ENCODE measurements around the gene RPTOR. TPM values are rescaled to one million over a fixed set of nuclear protein-coding genes. Genes with fewer than 3 reads are reported as not detected.

The RPTOR gene
- total RNA-seq, 3 donors from 2014 or later (not counting 1 experiment from before 2014, with no cell fraction given), result 49.2 to 63.6 (median 55.4) TPM

DNA sequence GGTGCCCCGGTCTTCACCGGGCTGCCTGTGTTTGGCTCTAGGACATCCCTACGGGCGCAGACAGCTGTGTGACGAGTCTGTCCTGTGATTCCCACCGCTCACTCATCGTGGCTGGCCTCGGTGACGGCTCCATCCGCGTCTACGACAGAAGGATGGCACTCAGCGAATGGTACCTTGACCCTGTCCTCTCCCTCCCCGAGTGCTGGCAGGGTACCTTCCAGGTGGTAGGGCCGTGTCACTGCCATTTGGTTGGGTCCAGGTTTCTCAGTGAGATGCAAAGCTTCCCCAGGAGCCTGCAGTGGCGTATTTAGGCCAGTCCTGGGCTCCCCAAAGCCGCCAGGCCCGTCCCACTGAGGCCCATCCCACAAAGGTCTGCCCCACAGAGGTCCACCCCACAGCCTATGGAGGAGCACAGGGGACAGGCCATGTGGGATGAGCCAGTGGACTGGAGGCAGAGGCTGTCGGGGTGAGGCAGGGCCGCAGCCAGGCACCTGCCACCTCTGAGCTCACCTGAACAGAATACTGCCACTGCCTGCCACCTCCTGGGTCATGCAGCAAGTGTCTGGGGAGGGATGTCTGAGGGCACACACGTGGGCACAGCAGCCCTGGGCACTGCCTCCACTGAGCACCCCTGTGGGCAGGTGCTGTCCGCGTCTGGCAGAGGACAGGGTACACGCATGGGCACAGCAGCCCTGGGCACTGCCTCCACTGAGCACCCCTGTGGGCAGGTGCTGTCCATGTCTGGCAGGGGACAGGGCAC, 415.6 kb downstream of the RPTOR start:
- no peak for TF ChIP-seq CTCF (IDR thresholded peaks at IDR 0.05)
- no peaks in the 10 kb centered on the region for H3K27me3 ChIP-seq (ENCODE audit: control insufficient read depth, insufficient read depth, low read length)
- no peaks in the 10 kb centered on the region for H3K4me1 Mint-ChIP-seq
- H3K9me3 ChIP-seq (ENCODE audit: control insufficient read depth, insufficient read depth, low read length), result no peaks in the 10 kb centered on the region
- no peak for ATAC-seq
- intact Hi-C loops (cut with micrococcal nuclease), result no loop called here
- no peak for DNase-seq
- 95% methylated on average over 24 of the region's 24 CpGs for WGBS (ENCODE audit: insufficient coverage)
- no peaks in the 10 kb centered on the region for H3K36me3 Mint-ChIP-seq
- no peaks in the 10 kb centered on the region for H3K27me3 Mint-ChIP-seq (ENCODE audit: low read depth in 2 of 2)
- no peak overlapping the region for H3K27ac ChIP-seq (ENCODE audit: low read length)
- no peaks in the 10 kb centered on the region for H3K4me1 ChIP-seq (ENCODE audit: control insufficient read depth, insufficient read depth, low read length)
- no peaks in the 10 kb centered on the region for H3K9me3 Mint-ChIP-seq
- H3K36me3 ChIP-seq (ENCODE audit: control insufficient read depth, insufficient read depth, low read length), result peaks cover 9% of the 10 kb centered on the region
- no peak overlapping the region for H3K27ac Mint-ChIP-seq
- H3K4me3 ChIP-seq (ENCODE audit: low read length), result no peak overlapping the region
- no peak overlapping the region for H3K4me3 Mint-ChIP-seq

DNA sequence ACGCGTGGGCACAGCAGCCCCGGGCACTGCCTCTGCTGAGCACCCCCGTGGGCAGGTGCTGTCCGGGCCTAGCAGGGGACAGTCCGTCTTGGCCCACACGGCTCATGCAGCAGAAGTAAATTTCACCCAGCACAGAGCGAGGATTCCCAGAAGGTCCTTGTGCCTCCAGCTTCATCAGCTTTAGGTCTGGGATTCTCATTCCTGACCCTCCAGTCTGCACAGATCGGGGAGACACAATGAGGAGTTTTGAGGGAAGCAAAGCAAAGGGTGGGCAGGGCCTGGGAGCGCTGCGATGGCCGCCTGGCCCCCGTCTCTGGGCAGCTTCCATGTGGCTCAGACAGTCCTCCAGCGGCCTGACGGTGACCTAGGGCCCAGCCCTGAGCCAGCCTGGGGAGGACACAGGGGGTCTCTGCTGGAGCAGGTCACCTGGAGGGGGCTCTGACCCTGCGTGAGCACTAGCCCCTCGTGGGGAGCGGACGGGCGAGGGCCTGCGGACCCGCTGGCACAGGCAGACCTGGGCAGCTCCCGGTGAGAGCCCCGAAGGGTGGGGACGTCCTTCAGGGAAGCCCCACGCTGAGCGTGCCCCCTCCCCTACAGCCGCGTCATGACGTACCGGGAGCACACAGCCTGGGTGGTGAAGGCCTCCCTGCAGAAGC, 416.3 kb downstream of the RPTOR start:
- Histone ChIP-seq H3K9me3 (ENCODE audit: control insufficient read depth, insufficient read depth, low read length) (no peaks in the 10 kb centered on the region), H3K4me3 (ENCODE audit: low read length) (no peak overlapping the region), H3K4me1 (ENCODE audit: control insufficient read depth, insufficient read depth, low read length) (no peaks in the 10 kb centered on the region), H3K36me3 (ENCODE audit: control insufficient read depth, insufficient read depth, low read length) (peaks cover 9% of the 10 kb centered on the region), H3K27me3 (ENCODE audit: control insufficient read depth, insufficient read depth, low read length) (no peaks in the 10 kb centered on the region), H3K27ac (ENCODE audit: low read length) (no peak overlapping the region)
- Mint-ChIP-seq H3K4me3 (no peak overlapping the region), H3K4me1 (no peaks in the 10 kb centered on the region), H3K27me3 (ENCODE audit: low read depth in 2 of 2) (no peaks in the 10 kb centered on the region), H3K27ac (no peak overlapping the region), H3K36me3 (no peaks in the 10 kb centered on the region), H3K9me3 (no peaks in the 10 kb centered on the region)
- intact Hi-C loops (cut with micrococcal nuclease), result no loop called here
- TF ChIP-seq CTCF (IDR thresholded peaks at IDR 0.05), result no peak
- 96% methylated on average over 31 of the region's 31 CpGs for WGBS (ENCODE audit: insufficient coverage)
- DNase-seq (no peak), ATAC-seq (no peak)

DNA sequence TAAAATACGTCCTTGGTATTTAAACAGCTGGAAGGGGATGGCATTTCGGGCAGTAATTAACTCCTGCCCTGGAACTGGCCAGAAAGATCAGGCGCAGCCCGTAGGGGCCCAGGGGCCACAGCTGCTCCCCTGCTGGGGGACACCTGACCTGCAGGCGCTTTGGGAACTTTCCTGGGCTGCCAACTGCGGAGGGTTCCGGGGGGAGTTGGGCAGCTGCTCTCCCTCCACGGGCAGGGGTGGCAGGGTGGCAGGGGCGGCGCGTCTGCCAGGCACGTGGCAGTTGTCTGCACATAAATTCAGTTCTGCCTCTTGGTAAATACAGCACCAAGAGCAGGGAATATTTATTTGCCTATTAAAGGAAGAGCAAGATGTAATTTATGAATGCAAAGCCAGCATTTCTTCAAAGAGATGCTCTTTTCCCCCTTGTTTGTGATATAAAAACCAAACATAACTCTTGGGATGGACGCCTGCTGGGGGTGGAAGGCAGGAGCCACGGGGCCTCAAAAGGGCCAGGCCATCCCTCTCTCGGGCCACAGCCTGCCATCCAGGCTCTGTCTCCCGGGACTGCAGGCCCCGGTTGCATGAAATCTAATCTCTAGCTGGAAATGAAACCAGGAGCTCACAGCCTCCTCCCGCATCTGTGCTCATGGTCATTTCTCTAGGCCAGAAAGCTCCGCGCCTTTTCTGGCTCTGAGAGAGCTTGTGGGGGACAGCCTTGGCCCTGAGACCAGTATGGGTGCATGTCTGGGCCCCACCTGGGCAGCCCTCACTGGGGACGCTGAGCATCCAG, 417.1 kb downstream of the RPTOR start:
- Mint-ChIP-seq H3K27ac (no peak overlapping the region), H3K36me3 (no peaks in the 10 kb centered on the region), H3K4me1 (no peaks in the 10 kb centered on the region), H3K9me3 (no peaks in the 10 kb centered on the region), H3K4me3 (no peak overlapping the region), H3K27me3 (ENCODE audit: low read depth in 2 of 2) (no peaks in the 10 kb centered on the region)
- H3K36me3 ChIP-seq (ENCODE audit: control insufficient read depth, insufficient read depth, low read length), result peaks cover 9% of the 10 kb centered on the region
- no peaks in the 10 kb centered on the region for H3K4me1 ChIP-seq (ENCODE audit: control insufficient read depth, insufficient read depth, low read length)
- no peak for DNase-seq
- H3K27ac ChIP-seq (ENCODE audit: low read length), result no peak overlapping the region
- ATAC-seq, result no peak
- WGBS (ENCODE audit: insufficient coverage), result 95% methylated on average over 21 of the region's 21 CpGs
- TF ChIP-seq CTCF (IDR thresholded peaks at IDR 0.05), result no peak
- no peaks in the 10 kb centered on the region for H3K9me3 ChIP-seq (ENCODE audit: control insufficient read depth, insufficient read depth, low read length)
- intact Hi-C loops (cut with micrococcal nuclease), result no loop called here
- H3K27me3 ChIP-seq (ENCODE audit: control insufficient read depth, insufficient read depth, low read length), result no peaks in the 10 kb centered on the region
- no peak overlapping the region for H3K4me3 ChIP-seq (ENCODE audit: low read length)
